Keratinocyte (primary cell): Measurements from ENCODE around the gene KIAA1217.

Source experiments
- EZH2 ChIP-seq: IDR thresholded peaks from one replicate; pipeline ENCODE4 v1.6.1; 2012; ENCODE audit warnings: inconsistent platforms, mild to moderate bottlenecking, low read length, moderate library complexity
- TF ChIP-seq, protein P1 (sequence below), 3 experiments: IDR thresholded peaks in 1 of 3; conservative IDR thresholded peaks in 1 of 3; optimal IDR thresholded peaks in 1 of 3; 2 replicates in 2 of 3; 3 replicates in 1 of 3; pipeline versions ENCODE3 to v1.5.1; 2011; ENCODE audit warnings: low read length in 3 of 3, mild to moderate bottlenecking in 3 of 3, moderate library complexity in 2 of 3, control low read depth in 1 of 3, inconsistent platforms in 1 of 3; ENCODE audit not compliant: insufficient read depth in 2 of 3; ENCODE audit errors: extremely low read depth in 1 of 3

- TF ChIP-seq, protein P1, sequence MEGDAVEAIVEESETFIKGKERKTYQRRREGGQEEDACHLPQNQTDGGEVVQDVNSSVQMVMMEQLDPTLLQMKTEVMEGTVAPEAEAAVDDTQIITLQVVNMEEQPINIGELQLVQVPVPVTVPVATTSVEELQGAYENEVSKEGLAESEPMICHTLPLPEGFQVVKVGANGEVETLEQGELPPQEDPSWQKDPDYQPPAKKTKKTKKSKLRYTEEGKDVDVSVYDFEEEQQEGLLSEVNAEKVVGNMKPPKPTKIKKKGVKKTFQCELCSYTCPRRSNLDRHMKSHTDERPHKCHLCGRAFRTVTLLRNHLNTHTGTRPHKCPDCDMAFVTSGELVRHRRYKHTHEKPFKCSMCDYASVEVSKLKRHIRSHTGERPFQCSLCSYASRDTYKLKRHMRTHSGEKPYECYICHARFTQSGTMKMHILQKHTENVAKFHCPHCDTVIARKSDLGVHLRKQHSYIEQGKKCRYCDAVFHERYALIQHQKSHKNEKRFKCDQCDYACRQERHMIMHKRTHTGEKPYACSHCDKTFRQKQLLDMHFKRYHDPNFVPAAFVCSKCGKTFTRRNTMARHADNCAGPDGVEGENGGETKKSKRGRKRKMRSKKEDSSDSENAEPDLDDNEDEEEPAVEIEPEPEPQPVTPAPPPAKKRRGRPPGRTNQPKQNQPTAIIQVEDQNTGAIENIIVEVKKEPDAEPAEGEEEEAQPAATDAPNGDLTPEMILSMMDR (optimal IDR thresholded peaks at IDR 0.05 in 1 of 3, IDR thresholded peaks at IDR 0.05 in 1 of 3, conservative IDR thresholded peaks at IDR 0.05 in 1 of 3; ENCODE audit: extremely low read depth in 1 of 3, insufficient read depth in 2 of 3, low read length in 3 of 3) = no peak
- TF ChIP-seq EZH2 = no peak
These were observed 4.3 kb downstream of the KIAA1217 start for GRCh38 chr10:24213266-24213665.
